Ascending aorta (tissue), 2 donors: ENCODE results near the gene ZC3H4. TPM values are rescaled to one million over a fixed set of nuclear protein-coding genes. Genes with fewer than 3 reads are reported as not detected.

ENCODE experiments used
- DNase-seq, 2 donors: peaks; one replicate each; pipeline ENCODE4 v3.0.0-alpha.2; 2019; ENCODE audit warnings: low spot score in 2 of 2
- H3K27ac ChIP-seq, 2 donors: fragments of 200-600 bp; sonication (generic); one replicate each; pipeline ENCODE4 v1.5.1; 2016 to 2017; ENCODE audit warnings: mild to moderate bottlenecking in 1 of 2
- H3K27me3 ChIP-seq: fragments of 200-600 bp; sonication (generic); one replicate; pipeline ENCODE4 v1.5.1; 2017
- H3K36me3 ChIP-seq, 2 donors: fragments of 200-600 bp; sonication (generic); one replicate each; pipeline ENCODE4 v1.5.1; 2016
- H3K4me1 ChIP-seq, 2 donors: fragments of 200-600 bp; sonication (generic); one replicate each; pipeline ENCODE4 v1.5.1; 2016 to 2017; ENCODE audit warnings: mild to moderate bottlenecking in 1 of 2
- H3K4me3 ChIP-seq, 2 donors: fragments of 200-600 bp; sonication (generic); one replicate each; pipeline ENCODE4 v1.5.1; 2016 to 2017; ENCODE audit warnings: mild to moderate bottlenecking in 1 of 2
- H3K9me3 ChIP-seq, 2 donors: fragments of 200-600 bp; sonication (generic); one replicate each; pipeline ENCODE4 v1.5.1; 2016
- CTCF ChIP-seq, 3 experiments: fragments of 200-600 bp in 2 of 3; fragments of 450-650 bp in 1 of 3; sonication (generic) in 2 of 3; IDR thresholded peaks; one replicate each; pipeline ENCODE4 v1.5.1; 2016 to 2019; ENCODE audit warnings: antibody characterized with exemption in 3 of 3, mild to moderate bottlenecking in 1 of 3, moderate library complexity in 1 of 3
- intact Hi-C: fragments of 100-400 bp; cut with DNase I; formaldehyde crosslinking; loops from one replicate; pipeline ENCODE4 v1.15.1; 2023
- total RNA-seq: library from RNA; depleted of rRNA; stranded (reverse); fragments of >200 nt; gene quantifications from one replicate; pipeline ENCODE4 v1.1.0, GENCODE V29; 2016

The ZC3H4 gene
- total RNA-seq, 1 donor from 2014 or later = 24.6 TPM

DNA sequence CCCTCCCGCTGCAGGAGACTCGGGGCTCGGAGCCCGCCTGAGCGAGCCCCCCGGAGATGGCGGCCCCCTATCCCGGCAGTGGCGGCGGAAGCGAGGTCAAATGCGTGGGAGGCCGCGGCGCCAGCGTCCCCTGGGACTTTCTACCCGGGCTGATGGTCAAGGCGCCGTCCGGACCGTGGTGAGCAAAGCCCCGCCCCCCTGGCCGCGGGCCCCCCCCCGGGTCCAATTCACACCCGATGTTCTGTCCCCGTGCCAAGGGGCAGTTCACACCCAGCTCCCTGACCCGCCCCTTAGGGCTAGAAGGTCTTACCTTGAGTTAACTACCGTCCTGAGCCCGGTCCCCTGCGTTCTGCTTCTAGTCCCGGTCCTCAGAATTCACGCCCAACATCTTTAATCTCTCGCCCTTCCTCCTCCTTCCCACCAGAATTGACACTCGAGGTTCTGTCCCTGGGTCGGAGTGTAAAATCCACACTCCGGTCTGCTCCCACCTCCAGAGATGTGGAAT is 92.5 kb downstream of the ZC3H4 start:
- H3K4me1 ChIP-seq = peaks cover 5 to 17% of the 10 kb centered on the region in 2 donors
- DNase-seq = no peak
- H3K27me3 ChIP-seq = peaks cover 16% of the 10 kb centered on the region
- H3K36me3 ChIP-seq = no peaks in the 10 kb centered on the region
- intact Hi-C loops = no loop called here
- H3K9me3 ChIP-seq = no peaks in the 10 kb centered on the region
- TF ChIP-seq CTCF (IDR thresholded peaks at IDR 0.05) = no peak
- H3K4me3 ChIP-seq = peak overlapping the region; percentile 54 to 56
- H3K27ac ChIP-seq = no peak overlapping the region

DNA sequence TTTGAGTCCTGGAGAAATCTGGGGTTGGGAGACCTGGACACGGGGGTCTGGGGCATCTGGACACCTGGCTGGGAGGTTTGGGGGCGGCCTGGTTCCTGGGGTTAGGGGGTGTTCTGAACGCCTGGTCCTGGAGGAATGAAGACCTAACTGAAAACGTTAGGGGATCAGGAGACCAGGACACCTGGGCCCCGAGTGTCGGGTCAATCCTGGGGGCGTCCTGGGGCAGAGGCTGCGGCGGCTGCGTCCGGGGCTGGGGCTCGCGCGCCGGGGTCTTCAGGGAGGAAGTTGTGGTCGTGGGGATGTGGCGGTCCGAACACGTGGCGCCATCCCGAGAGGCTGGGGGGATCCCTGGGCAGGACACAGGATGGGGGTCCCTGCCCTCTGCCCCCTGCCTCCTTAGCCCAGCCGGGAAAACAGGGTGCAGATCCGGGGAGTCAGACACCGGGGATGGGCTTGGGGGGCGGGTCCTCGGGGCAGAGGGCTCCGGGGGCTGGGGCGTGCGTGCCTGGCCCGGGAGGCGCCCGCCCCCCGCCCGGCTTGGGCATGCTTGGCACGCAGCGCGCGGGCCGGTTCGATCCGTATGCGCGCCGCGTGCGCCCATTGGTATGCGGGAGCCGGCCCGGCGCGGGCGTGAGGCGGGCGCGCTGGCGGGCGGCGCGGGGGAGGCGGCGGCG is 93.3 kb downstream of the ZC3H4 start:
- no peaks in the 10 kb centered on the region for H3K36me3 ChIP-seq
- peaks cover 16% of the 10 kb centered on the region for H3K27me3 ChIP-seq
- TF ChIP-seq CTCF (IDR thresholded peaks at IDR 0.05) = no peak
- H3K27ac ChIP-seq = no peak overlapping the region
- H3K4me1 ChIP-seq = peaks cover 5 to 17% of the 10 kb centered on the region in 2 donors
- intact Hi-C loops = no loop called here
- H3K9me3 ChIP-seq = no peaks in the 10 kb centered on the region
- H3K4me3 ChIP-seq = peak overlapping the region; percentile 54 to 56
- DNase-seq = no peak

GRCh38 chr19:47019431-47020041 is 94.0 kb downstream of the ZC3H4 start, which contains the start of gene NPAS1:
TSS of gene NPAS1 (plus strand) at chr19:47019837. CDS start at chr19:47021048, 1,211 bp downstream.
- no peak within 1 kb of the TSS for H3K27ac ChIP-seq
- no peaks in the 10 kb centered on the region for H3K36me3 ChIP-seq
- no peak for TF ChIP-seq CTCF (IDR thresholded peaks at IDR 0.05)
- DNase-seq = no peak
- peaks cover 5 to 17% of the 10 kb centered on the region in 2 donors for H3K4me1 ChIP-seq
- H3K9me3 ChIP-seq = no peaks in the 10 kb centered on the region
- intact Hi-C loops = loop anchor here (10.0 kb wide), 1 partner anchor 55 kb away; no protein-coding TSS in a partner anchor
- peaks cover 16% of the 10 kb centered on the region for H3K27me3 ChIP-seq
- peak within 1 kb of the TSS; percentile 54 to 56 for H3K4me3 ChIP-seq

DNA sequence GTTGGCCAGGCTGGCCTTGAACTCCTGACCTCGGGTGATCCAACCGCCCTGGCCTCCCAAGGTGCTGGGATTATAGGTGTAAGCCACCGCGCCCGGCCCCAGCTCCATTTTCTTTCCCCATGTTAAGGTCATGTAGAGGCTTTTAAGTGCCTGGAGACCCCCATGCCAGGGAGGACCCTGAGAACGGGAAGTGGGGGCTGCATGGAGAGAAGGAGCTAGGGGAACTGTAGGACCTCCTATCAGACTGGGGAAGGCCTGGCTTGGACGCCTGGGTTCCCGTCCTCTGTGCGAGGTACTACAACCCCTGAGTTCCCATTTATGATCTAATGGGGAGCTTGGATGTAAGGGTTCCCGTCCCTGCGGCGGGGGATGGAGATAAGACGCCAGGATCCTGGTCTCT is 94.7 kb downstream of the ZC3H4 start:
- intact Hi-C loops = loop anchor here (10.0 kb wide), 1 partner anchor 56 kb away; no protein-coding TSS in a partner anchor
- peaks cover 5 to 17% of the 10 kb centered on the region in 2 donors for H3K4me1 ChIP-seq
- H3K27ac ChIP-seq = no peak overlapping the region
- H3K9me3 ChIP-seq = no peaks in the 10 kb centered on the region
- no peak overlapping the region for H3K4me3 ChIP-seq
- TF ChIP-seq CTCF (IDR thresholded peaks at IDR 0.05) = no peak
- H3K27me3 ChIP-seq = peaks cover 16% of the 10 kb centered on the region
- no peaks in the 10 kb centered on the region for H3K36me3 ChIP-seq
- no peak for DNase-seq

Other genes starting within 250 kb of the ZC3H4 start
- not detected for gene NPAS1, start 93.9 kb downstream of the ZC3H4 start, total RNA-seq
- 64.5 TPM for gene TMEM160, start 65.2 kb downstream of the ZC3H4 start, total RNA-seq
- 54.4 TPM for gene SAE1, start 17.1 kb upstream of the ZC3H4 start, total RNA-seq
- gene BBC3, start 117.4 kb upstream of the ZC3H4 start, total RNA-seq = 14.9 TPM
- 45.3 TPM for gene CCDC9, start 142.7 kb upstream of the ZC3H4 start, total RNA-seq
- 33.7 TPM for gene INAFM1, start 161.1 kb upstream of the ZC3H4 start, total RNA-seq
- gene C5AR1, start 196.1 kb upstream of the ZC3H4 start, total RNA-seq = 9.3 TPM
- 18.3 TPM for gene C5AR2, start 218.4 kb upstream of the ZC3H4 start, total RNA-seq
- gene DHX34, start 235.5 kb upstream of the ZC3H4 start, total RNA-seq = 8.0 TPM